ENCODE measurements around the gene CACNA2D4.
A peak's percentile ranks its signal among the peaks of the same experiment; 100 is the strongest.

Gene CACNA2D4

DNA sequence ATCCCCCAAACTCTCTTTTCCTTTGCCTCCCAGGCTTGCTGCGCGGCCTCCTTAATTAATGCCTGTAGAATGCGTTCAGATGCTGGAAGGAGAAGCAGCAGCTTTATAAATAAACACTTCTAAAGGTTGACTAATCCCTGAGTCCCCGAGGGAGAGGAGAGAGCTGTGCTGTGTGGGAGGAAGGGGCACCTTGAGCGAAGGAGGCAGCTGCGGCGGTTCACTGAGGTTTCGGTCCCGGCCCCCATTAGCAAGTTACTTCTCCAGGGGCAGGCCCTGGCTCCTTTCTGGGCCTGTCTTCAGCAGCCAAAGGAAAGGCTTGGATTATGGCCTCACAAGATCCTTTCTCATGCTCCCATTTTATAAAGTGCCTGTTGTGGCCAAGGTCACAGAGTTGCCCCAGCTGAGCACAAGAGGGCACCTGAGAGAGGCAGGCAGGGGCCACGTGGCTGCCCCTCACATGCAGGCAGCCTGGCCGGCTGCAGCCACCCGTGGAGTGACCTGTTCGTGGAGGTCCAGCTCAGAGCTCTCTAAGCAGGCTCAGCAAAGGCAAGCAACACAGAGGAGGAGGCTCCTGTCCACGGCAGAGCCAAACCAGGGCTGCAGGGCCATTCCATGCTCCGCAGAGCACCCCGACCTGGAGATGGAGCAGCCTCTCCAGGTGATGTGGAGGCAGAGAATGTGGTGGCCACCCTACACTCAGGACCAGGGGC lies 15.0 kb upstream of the CACNA2D4 start:
- TF ChIP-seq, protein P1, sequence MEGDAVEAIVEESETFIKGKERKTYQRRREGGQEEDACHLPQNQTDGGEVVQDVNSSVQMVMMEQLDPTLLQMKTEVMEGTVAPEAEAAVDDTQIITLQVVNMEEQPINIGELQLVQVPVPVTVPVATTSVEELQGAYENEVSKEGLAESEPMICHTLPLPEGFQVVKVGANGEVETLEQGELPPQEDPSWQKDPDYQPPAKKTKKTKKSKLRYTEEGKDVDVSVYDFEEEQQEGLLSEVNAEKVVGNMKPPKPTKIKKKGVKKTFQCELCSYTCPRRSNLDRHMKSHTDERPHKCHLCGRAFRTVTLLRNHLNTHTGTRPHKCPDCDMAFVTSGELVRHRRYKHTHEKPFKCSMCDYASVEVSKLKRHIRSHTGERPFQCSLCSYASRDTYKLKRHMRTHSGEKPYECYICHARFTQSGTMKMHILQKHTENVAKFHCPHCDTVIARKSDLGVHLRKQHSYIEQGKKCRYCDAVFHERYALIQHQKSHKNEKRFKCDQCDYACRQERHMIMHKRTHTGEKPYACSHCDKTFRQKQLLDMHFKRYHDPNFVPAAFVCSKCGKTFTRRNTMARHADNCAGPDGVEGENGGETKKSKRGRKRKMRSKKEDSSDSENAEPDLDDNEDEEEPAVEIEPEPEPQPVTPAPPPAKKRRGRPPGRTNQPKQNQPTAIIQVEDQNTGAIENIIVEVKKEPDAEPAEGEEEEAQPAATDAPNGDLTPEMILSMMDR (IDR thresholded peaks at IDR 0.05; ENCODE audit: borderline replicate concordance, insufficient read depth, low read depth, low read length) = 0 out of 2 replicates have a peak, but pooled peaks have one; percentile 9
- no peak overlapping the region for H3K4me3 ChIP-seq (ENCODE audit: low read depth, low read length)

DNA sequence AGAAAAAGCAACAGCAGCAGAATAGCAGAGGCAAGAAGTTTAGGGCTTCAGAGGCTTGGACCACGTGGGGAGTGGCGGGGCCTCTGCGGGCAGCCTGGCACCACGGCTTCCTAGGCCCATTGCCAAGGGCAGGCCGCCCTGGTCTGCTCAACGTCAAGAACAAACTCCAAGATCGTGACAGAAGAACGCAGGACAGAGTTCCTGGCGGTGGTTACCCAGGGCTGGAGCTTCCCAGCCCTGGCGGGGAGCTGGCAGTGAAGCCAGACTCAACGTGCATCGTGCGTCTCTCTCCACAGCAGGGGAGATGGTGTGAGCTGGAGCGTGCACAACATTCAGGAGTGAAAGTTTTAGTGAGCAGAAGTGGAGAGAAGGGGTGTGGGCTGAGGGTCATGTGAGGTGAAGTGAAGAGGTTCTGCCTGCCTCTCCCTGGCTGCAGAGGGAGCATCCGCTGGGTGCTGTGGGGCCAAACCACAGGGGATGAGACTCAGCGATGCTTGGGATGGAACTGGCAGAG lies 13.9 kb upstream of the CACNA2D4 start:
- TF ChIP-seq, protein P1 (IDR thresholded peaks at IDR 0.05; ENCODE audit: borderline replicate concordance, insufficient read depth, low read depth, low read length) = no peak

DNA sequence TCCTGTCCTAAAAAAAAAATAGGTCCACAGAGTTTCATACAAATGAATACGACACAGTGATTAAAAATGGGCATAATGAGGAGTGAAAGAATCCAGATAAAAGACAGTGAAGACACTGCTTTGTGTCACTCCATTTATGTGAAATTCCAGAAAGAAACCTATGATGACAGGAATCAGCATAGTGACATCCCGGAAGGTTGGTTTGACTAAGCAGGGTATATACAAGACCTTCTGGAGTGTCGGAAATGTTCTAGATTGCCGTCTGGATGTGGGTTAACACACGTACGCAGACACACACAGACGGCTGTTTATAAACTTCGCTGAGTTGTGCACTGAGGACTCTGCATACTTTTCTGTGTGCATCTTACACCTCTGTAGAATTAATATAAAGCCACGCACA lies 13.2 kb upstream of the CACNA2D4 start:
- TF ChIP-seq, protein P1 (IDR thresholded peaks at IDR 0.05; ENCODE audit: borderline replicate concordance, insufficient read depth, low read depth, low read length) = no peak
- no peak overlapping the region for H3K4me3 ChIP-seq (ENCODE audit: low read depth, low read length)

More for the DNA sequence above, 13.9 kb upstream of the CACNA2D4 start:
- no peak overlapping the region for H3K4me3 ChIP-seq (ENCODE audit: low read depth, low read length)

DNA sequence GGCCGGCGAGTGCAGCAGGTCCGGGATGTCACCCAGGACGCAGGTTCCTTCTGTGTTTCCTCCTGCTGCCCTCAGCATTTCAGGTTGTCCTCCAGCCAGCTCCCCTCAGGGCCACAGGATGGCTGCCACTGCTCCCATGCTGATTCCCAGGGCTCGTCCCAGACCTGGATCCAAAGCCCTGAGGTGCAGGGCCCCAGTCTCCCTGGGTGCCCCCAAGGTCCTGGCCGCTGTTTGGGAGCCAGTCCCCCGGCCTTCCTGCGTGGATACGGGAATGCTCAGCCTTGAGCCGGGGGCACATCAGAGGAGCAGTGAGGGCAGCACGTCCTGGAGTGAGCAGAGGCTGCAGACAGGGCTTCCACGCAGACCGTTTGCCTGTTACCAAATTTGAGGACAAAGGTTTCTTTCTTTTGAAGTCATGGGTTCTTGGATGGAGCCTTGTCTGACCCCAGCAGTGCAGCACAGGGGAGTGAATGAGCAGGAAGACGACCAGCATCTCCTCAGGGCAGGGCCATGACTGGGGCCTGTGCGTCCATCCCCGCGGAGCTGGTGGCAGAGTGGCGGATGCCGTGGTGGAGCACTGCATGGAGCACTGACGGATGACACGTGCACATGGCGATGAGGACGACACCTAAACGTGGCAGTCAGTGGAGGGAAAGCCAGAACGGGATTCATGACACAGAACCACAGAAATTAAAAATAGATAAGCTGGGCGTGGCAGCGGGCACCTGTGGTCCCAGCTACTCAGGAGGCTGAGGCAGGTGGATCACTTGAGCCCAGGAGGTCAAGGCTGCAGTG lies 12.5 kb upstream of the CACNA2D4 start:
- TF ChIP-seq, protein P1 (IDR thresholded peaks at IDR 0.05; ENCODE audit: borderline replicate concordance, insufficient read depth, low read depth, low read length) = no peak
- no peak overlapping the region for H3K4me3 ChIP-seq (ENCODE audit: low read depth, low read length)

DNA sequence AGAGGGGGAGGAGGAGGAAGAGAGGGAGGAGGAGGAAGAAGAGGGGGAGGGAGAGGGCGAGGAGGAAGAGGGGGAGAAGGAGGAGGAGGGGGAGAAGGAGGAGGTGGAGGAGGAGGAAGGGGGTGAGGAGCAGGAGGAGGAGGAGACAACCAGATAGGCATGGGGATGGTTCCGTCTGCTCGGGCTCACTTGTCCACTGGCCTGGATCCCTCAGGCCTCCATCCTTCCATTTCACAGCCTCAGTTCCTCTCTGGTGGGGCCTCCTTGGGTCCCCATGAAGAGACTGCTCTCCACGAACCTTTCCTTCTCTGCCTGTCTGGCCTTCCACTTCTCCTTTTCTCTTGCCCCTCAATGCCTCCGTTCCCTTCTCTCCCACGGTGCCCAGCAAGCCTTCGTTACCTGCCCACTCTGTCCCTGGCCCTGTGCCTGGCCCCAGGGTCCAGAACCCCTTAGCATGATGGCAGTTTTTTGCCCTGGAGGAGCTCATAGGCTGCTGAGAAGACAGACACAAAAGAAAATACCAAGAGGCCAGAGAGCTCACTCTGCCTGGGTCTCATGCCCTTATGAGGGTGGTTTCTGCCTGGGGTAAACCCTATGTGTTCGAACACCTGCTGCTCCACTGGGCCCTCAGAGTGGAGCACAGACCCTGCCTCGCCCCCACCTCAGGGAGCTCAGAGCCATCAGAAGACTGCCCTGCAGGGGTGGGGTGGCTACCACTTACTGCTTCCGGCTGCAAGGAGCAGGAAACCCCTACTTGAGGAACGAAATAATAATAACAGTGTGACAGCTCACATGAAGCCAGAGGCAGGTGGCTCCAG lies 11.7 kb upstream of the CACNA2D4 start:
- TF ChIP-seq, protein P1 (IDR thresholded peaks at IDR 0.05; ENCODE audit: borderline replicate concordance, insufficient read depth, low read depth, low read length) = no peak
- H3K4me3 ChIP-seq (ENCODE audit: low read depth, low read length) = no peak overlapping the region

DNA sequence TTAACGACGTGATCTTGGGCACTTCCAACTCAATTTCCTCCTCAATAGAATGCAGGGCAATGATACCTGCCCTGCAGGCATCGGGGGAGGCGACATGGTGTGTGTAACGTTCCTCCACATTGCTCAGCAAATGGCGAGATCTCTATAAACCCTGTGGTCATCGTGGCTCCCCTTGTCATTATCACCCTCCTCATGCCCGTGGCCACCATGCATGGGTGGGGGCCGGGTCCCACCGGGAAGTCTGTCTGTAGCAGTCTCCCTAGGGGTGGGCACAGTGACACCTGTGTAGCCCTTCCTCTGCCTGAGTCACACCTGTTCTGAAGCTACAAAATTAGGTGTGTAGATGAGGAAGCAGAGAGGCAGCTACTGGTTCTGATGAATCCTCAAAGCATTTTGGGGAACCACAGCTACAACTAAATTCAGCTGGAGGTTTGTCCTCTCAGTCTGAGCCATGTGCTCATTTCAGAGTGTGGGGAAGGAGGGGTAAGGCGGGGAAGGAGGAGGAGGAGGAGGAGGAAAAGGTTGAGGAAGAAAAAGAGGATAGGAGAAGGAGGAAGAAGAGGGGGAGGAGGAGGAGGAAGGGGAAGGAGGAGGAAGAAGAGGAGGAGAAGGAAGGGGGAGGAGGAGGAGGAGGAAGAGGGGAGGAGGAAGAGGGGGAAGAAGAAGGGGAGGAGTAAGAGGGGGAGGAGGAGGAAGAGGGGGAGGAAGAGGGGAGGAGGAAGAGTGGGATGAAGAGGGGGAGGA lies 11.0 kb upstream of the CACNA2D4 start:
- H3K4me3 ChIP-seq (ENCODE audit: low read depth, low read length) = no peak overlapping the region
- TF ChIP-seq, protein P1 (IDR thresholded peaks at IDR 0.05; ENCODE audit: borderline replicate concordance, insufficient read depth, low read depth, low read length) = no peak
